GM12892 (cell line): ENCODE results near the gene ABI1.

Experiments
- POLR2A ChIP-seq: IDR thresholded peaks from 2 replicates; pipeline ENCODE4 v1.6.1; 2011; ENCODE audit warnings: low read depth, low read length, control low read depth
- POLR2AphosphoS5 ChIP-seq: IDR thresholded peaks from 2 replicates; pipeline ENCODE4 v1.6.1; 2011; ENCODE audit warnings: low read depth, low read length, control low read depth
- TAF1 ChIP-seq: IDR thresholded peaks from 2 replicates; pipeline ENCODE4 v1.6.1; 2011; ENCODE audit warnings: low read depth, mild to moderate bottlenecking, control low read depth, low read length, borderline replicate concordance

- TF ChIP-seq POLR2A (no peak), POLR2AphosphoS5 (no peak), TAF1 (no peak)
Observed at GRCh38 chr10:26802527-26802926, 58.2 kb downstream of the ABI1 start.
